Measurements from ENCODE around the gene FOXD1. TPM values are rescaled to one million over a fixed set of nuclear protein-coding genes. Genes with fewer than 3 reads are reported as not detected.
"Not testable (repeated sequence)": the region's sequence is repeated elsewhere in the genome, so short reads cannot be mapped to it uniquely, and the experiment has no call there.

Gene FOXD1
- total RNA-seq (0.58 TPM), polyA plus RNA-seq (0.30 TPM)

DNA sequence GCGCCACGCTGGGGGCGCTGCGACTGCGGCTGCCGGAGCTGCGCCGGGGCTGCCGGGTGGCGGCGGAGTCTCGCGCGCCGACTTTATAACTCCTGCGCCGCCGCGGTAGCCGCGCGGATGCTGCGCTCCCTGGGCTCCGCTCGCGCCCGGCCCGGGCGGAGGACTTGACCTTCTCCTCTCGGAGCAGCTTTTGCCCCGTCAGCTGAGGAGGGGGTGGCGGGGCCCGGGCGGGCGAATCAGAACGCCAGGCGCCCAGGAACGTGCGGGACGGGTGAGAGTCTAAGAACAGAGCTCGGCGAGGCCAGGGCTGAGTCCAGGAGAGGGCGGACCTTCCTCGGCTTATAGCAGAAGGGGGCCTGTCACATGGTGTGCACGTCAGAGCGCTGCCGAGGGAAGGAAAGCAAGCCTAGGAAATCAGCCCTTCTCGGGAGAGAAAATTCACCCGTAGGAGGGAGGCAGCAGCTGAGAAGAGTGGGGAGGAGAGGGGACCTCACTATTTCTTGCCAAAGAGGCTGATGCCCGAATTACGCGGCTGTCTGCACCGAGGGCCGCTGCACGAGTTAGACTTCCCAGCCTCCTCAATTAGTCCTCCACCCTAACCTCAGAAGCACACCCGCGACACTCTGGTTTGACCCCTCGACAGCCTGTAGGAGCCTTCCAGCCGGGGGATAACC is at the start of gene FOXD1:
TSS of gene FOXD1 (minus strand) at position 315 of the 674 bp plus-strand sequence. CDS start 415 bp downstream, outside the sequence.
- WGBS, result under 1% methylated on average over 59 of the region's 59 CpGs
- Histone ChIP-seq H3K4me3 (ENCODE audit: low read depth, low read length) (peak within 1 kb of the TSS; percentile 54), H3K27ac (ENCODE audit: low read depth) (no peak within 1 kb of the TSS), H3K36me3 (ENCODE audit: insufficient read depth) (no peaks in the 10 kb centered on the region), H3K4me1 (ENCODE audit: insufficient read depth) (peaks cover 6% of the 10 kb centered on the region)
- DNase-seq (ENCODE audit: extremely low spot score), result no peak

DNA sequence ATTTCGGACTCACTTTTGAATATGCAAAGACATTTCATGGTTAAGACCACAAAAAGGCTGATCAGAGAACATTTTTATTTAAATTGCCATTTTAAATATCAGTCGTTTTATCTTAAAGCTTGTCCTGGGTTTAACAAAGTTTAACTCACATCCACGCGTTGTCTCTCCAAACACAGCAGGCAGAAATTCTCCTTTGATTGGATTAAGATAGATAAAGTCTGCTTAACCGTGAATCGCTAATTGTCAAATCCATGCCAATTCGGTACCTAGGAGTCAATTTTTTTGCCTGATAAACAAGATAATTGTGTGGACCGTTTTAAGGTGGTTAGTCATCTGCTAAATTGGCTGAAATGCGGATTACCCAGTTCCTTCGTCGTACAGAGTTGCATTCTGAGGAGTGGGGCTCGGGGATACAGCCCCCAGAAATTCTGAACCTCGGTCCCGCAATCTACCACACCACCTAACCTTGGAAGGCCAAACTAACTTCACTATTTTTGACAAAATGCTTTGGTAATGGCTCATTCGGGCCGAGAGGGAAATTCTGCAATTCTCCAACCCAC is 49.0 kb upstream of the FOXD1 start:
- Histone ChIP-seq H3K4me3 (ENCODE audit: low read depth, low read length) (peak overlapping the region; percentile 96), H3K36me3 (ENCODE audit: insufficient read depth) (peaks cover 6% of the 10 kb centered on the region), H3K27ac (ENCODE audit: low read depth) (no peak overlapping the region), H3K4me1 (ENCODE audit: insufficient read depth) (no peaks in the 10 kb centered on the region)
- DNase-seq (ENCODE audit: extremely low spot score), result no peak
- WGBS, result 27% methylated on average over 16 of the region's 16 CpGs

DNA sequence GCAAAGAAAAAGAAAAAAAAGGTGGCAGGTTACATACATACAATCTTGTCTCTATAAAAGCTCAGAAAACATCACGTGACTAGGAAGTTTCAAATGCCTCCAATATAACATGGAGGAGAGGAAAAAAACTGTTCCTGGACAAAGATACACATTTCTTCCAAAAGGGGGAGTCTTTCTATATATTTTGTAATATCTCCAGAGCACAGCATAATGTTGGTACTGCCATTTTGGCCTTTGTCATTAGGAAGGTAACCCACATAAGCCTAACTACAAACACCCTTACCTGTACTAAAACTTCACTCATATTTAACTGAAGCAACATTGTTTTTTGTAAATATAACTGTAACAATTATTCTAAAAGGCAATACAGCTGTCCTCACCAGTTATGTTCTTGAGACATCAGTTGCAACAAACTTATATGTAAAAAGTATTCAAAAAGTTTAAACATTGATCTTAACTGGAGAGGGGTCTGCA is 48.4 kb upstream of the FOXD1 start:
- 47% methylated on average over 1 of the region's 1 CpG for WGBS
- Histone ChIP-seq H3K27ac (ENCODE audit: low read depth) (no peak overlapping the region), H3K4me1 (ENCODE audit: insufficient read depth) (no peaks in the 10 kb centered on the region), H3K4me3 (ENCODE audit: low read depth, low read length) (no peak overlapping the region), H3K36me3 (ENCODE audit: insufficient read depth) (peaks cover 5% of the 10 kb centered on the region)
- no peak for DNase-seq (ENCODE audit: extremely low spot score)

DNA sequence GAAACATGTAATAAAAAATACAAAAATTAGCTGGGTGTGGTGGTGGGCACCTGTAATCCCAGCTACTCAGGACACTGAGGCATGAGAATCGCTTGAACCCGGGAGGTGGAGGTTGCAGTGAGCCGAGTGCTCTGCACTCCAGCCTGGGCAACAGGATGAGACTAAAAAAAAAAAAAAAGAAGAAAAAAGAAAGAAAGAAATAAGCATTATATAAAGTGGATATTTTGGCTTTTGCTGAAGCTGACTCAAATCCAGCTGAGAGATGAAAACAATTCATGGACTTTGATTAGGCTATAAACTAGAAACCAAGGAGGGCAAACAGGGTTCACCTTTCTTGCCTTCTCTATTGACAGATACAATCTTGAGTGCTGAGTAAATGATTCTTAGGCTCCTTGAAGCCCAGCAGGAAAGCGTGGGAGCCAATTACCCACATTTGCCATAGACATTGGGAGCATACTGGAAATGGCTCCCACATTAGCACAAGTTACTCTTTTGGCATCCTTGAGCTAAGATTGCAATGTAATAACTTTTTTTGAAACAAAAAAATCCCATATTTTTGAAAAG is 47.3 kb upstream of the FOXD1 start:
- WGBS, result 90% methylated on average over 4 of the region's 4 CpGs
- no peak overlapping the region for H3K27ac ChIP-seq (ENCODE audit: low read depth)
- H3K36me3 ChIP-seq (ENCODE audit: insufficient read depth), result no peaks in the 10 kb centered on the region
- no peak for DNase-seq (ENCODE audit: extremely low spot score)
- H3K4me3 ChIP-seq (ENCODE audit: low read depth, low read length), result no peak overlapping the region
- H3K4me1 ChIP-seq (ENCODE audit: insufficient read depth), result no peaks in the 10 kb centered on the region

- no peak overlapping the region for H3K27ac ChIP-seq (ENCODE audit: low read depth)
- no peak overlapping the region for H3K4me3 ChIP-seq (ENCODE audit: low read depth, low read length)
- DNase-seq (ENCODE audit: extremely low spot score), result no peak
- no peaks in the 10 kb centered on the region for H3K36me3 ChIP-seq (ENCODE audit: insufficient read depth)
- no peaks in the 10 kb centered on the region for H3K4me1 ChIP-seq (ENCODE audit: insufficient read depth)
These were observed 46.1 kb upstream of the FOXD1 start for GRCh38 chr5:73494721-73495120.

GRCh38 chr5:73493421-73493820 is 44.8 kb upstream of the FOXD1 start:
- Histone ChIP-seq H3K27ac (ENCODE audit: low read depth) (no peak overlapping the region), H3K4me1 (ENCODE audit: insufficient read depth) (no peaks in the 10 kb centered on the region), H3K36me3 (ENCODE audit: insufficient read depth) (no peaks in the 10 kb centered on the region), H3K4me3 (ENCODE audit: low read depth, low read length) (no peak overlapping the region)
- WGBS, result 86% methylated on average over 3 of the region's 3 CpGs
- DNase-seq (ENCODE audit: extremely low spot score), result no peak

DNA sequence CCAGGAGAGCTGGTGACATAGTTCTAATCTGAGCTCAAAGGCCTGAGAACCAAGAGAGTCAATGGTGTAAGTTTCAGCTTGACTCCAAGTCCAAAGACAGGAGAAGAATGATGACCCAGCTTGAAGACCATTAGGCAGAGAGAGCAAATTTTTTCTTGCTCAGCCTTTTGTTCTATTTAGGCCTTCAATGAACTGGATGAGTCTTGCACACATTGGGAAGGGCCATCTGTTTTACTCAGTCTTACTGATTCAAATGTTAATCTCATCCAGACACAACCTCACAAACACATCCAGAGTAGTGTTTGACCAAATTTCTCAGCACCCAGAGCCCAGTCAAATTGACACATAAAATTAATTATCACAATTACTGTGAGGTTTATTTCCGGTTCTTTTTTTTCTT is 42.6 kb upstream of the FOXD1 start:
- 87% methylated on average over 1 of the region's 1 CpG for WGBS

DNA sequence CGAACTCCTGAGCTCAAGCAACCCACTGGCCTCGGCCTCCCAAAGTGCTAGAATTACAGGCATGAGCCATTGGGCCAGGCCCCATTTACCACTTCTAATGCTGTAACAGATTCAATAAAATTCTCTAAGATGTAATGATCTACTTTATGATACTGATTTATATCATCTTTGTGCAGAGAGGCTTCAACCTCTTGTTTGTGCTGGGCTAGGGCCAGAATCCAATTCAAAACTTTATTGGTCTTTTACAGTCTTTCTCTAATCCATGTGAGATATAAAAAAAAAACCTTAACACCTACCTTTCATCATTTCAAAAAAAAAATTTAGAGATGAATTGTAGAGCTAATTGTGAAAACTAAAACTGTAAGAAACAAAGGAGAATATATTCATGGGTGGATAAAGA is 41.5 kb upstream of the FOXD1 start:
- Histone ChIP-seq H3K36me3 (ENCODE audit: insufficient read depth) (no peaks in the 10 kb centered on the region), H3K27ac (ENCODE audit: low read depth) (no peak overlapping the region), H3K4me1 (ENCODE audit: insufficient read depth) (no peaks in the 10 kb centered on the region), H3K4me3 (ENCODE audit: low read depth, low read length) (no peak overlapping the region)
- WGBS, result 87% methylated on average over 2 of the region's 2 CpGs
- no peak for DNase-seq (ENCODE audit: extremely low spot score)

More for the DNA sequence above, 42.6 kb upstream of the FOXD1 start:
- no peak overlapping the region for H3K4me3 ChIP-seq (ENCODE audit: low read depth, low read length)
- no peak overlapping the region for H3K27ac ChIP-seq (ENCODE audit: low read depth)
- no peaks in the 10 kb centered on the region for H3K36me3 ChIP-seq (ENCODE audit: insufficient read depth)
- DNase-seq (ENCODE audit: extremely low spot score), result no peak
- H3K4me1 ChIP-seq (ENCODE audit: insufficient read depth), result no peaks in the 10 kb centered on the region

DNA sequence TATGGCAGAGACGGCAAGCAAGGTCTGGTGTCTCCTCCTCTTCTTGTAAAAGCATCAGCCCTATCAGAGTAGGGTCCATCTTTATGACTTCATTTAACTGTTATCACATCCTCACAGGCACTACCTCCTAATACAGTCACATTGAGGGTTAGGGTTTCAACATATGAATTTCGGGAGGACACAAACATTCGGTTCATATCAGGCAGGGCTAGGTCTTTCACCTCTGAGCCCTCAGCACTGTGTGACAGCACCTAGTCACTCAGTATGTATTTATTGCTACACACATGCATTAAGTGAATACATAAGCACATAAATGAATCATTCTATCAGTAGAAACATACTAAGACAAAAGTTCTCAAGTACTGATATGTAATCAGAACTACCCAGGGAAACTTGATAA is 40.2 kb upstream of the FOXD1 start:
- Histone ChIP-seq H3K36me3 (ENCODE audit: insufficient read depth) (no peaks in the 10 kb centered on the region), H3K4me1 (ENCODE audit: insufficient read depth) (no peaks in the 10 kb centered on the region), H3K4me3 (ENCODE audit: low read depth, low read length) (no peak overlapping the region), H3K27ac (ENCODE audit: low read depth) (no peak overlapping the region)
- 65% methylated on average over 3 of the region's 3 CpGs for WGBS
- DNase-seq (ENCODE audit: extremely low spot score), result no peak

DNA sequence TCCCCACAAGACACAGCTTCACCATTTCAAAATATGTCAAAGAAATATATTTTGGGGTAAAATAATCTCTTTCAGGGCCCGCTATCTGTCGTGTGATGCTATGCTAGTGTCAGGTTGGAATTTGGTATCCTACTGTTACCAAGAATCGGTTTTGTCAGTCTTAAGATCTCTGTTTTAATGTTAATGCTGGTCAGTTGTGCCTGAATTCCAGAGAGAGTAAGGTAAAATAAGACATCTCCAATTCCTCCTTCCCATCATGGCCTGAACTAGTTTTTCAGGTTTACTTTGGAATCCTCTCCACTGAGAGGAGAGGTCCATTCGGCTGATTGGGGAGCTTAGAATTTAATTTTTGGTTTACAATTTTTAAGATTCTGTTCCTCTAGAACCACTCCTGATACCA is 39.2 kb upstream of the FOXD1 start:
- H3K36me3 ChIP-seq (ENCODE audit: insufficient read depth), result no peaks in the 10 kb centered on the region
- no peaks in the 10 kb centered on the region for H3K4me1 ChIP-seq (ENCODE audit: insufficient read depth)
- no peak overlapping the region for H3K4me3 ChIP-seq (ENCODE audit: low read depth, low read length)
- no peak for DNase-seq (ENCODE audit: extremely low spot score)
- no peak overlapping the region for H3K27ac ChIP-seq (ENCODE audit: low read depth)
- WGBS, result 60% methylated on average over 4 of the region's 4 CpGs

- not testable (repeated sequence) for DNase-seq (ENCODE audit: extremely low spot score); H3K36me3 ChIP-seq (ENCODE audit: insufficient read depth); H3K4me3 ChIP-seq (ENCODE audit: low read depth, low read length); H3K27ac ChIP-seq (ENCODE audit: low read depth); H3K4me1 ChIP-seq (ENCODE audit: insufficient read depth)
- 50% methylated on average over 4 of the region's 4 CpGs for WGBS
These were observed 38.7 kb upstream of the FOXD1 start for GRCh38 chr5:73487257-73487656.

DNA sequence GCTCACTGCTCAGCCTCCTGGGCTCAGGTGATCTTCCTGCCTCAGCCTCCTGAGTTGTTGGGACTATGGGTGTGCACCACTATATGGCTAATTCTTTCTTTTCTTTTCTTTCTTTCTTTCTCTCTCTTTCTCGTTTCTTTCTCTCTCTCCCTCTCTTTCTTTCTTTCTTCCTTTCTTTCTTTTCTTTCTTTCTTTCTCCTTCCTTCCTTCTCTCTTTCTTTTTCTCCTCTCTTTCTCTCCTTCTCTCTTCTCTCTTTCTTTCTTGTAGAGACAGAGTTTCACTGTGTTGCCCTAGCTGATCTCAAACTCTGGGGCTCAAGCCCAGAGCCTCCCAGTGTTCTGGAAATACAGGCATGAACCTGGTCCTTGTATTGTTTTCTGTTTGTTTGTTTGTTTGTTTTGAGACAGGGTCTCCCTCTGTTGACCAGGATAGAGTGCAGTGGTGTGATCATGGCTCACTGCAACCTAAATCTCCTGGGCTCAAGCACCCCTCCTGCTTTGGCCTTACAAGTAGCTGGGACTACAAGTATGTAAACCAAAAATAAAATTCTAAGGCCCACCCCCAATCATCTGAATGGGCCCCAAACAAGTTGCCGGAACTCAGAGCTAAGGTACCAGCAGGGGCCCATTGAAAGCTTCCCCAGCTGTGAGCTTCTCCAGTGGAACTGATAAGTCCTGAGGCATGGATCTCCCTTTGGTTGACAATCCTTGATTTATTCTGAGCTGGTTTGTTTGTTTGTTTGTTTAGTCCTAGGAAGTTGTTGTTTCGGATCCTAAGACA is 37.7 kb upstream of the FOXD1 start:
- Histone ChIP-seq H3K4me3 (ENCODE audit: low read depth, low read length) (no peak overlapping the region), H3K4me1 (ENCODE audit: insufficient read depth) (no peaks in the 10 kb centered on the region), H3K36me3 (ENCODE audit: insufficient read depth) (no peaks in the 10 kb centered on the region), H3K27ac (ENCODE audit: low read depth) (no peak overlapping the region)
- DNase-seq (ENCODE audit: extremely low spot score), result no peak
- 60% methylated on average over 3 of the region's 3 CpGs for WGBS

DNA sequence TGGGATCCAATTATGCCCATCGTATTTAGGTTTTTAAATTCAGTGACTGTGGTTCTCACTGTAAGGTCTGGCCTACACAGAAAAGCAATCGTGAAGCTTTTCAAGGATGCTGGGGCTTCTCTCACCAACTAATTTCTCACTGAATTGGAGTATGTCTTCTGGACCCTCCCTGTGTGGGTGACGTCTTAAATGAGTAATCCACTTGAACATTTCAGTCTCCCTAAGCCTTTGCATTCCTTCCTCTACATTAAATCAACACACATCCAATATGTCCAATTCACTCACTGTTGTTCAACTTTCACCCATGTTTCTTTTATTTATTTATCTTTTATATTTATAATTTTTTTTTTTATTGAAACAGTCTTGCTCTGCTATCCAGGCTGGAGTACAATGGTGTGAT is 37.1 kb upstream of the FOXD1 start:
- H3K4me3 ChIP-seq (ENCODE audit: low read depth, low read length), result no peak overlapping the region
- H3K36me3 ChIP-seq (ENCODE audit: insufficient read depth), result no peaks in the 10 kb centered on the region
- 83% methylated on average over 3 of the region's 3 CpGs for WGBS
- no peaks in the 10 kb centered on the region for H3K4me1 ChIP-seq (ENCODE audit: insufficient read depth)
- DNase-seq (ENCODE audit: extremely low spot score), result no peak
- H3K27ac ChIP-seq (ENCODE audit: low read depth), result no peak overlapping the region

- Histone ChIP-seq H3K4me3 (ENCODE audit: low read depth, low read length) (no peak overlapping the region), H3K4me1 (ENCODE audit: insufficient read depth) (no peaks in the 10 kb centered on the region), H3K27ac (ENCODE audit: low read depth) (no peak overlapping the region), H3K36me3 (ENCODE audit: insufficient read depth) (no peaks in the 10 kb centered on the region)
- no peak for DNase-seq (ENCODE audit: extremely low spot score)
- WGBS, result 91% methylated on average over 1 of the region's 1 CpG
These were observed 35.9 kb upstream of the FOXD1 start for GRCh38 chr5:73484511-73484910.
